Stimulated activated naive CD8-positive, alpha-beta T cell treated with anti-CD3 and anti-CD28 coated beads, Interleukin-15, Interleukin-2, amounts not matched to agents 100 ng/mL and 50 ng/mL, for 24 hours (primary cell): ENCODE results near the gene SDR42E1.

Source experiments
- H3K27ac Mint-ChIP-seq: one replicate; pipeline ENCODE4 v1.8.0; 2021; ENCODE audit warnings: mild to moderate bottlenecking, mixed read lengths
- H3K27me3 Mint-ChIP-seq: one replicate; pipeline ENCODE4 v1.8.0; 2021; ENCODE audit warnings: mixed read lengths
- H3K36me3 Mint-ChIP-seq: one replicate; pipeline ENCODE4 v1.8.0; 2021; ENCODE audit warnings: low read depth, mixed read lengths
- H3K4me1 Mint-ChIP-seq: one replicate; pipeline ENCODE4 v1.8.0; 2021; ENCODE audit warnings: low read depth, mixed read lengths
- H3K4me3 Mint-ChIP-seq: one replicate; pipeline ENCODE4 v1.8.0; 2021; ENCODE audit warnings: mild to moderate bottlenecking, mixed read lengths
- H3K9me3 Mint-ChIP-seq: one replicate; pipeline ENCODE4 v1.8.0; 2021; ENCODE audit warnings: mixed read lengths

Gene SDR42E1

GRCh38 chr16:81951564-81951963 lies 59.7 kb downstream of the SDR42E1 start:
- Mint-ChIP-seq H3K27ac (no peak overlapping the region), H3K4me1 (no peaks in the 10 kb centered on the region), H3K9me3 (peaks cover 28% of the 10 kb centered on the region), H3K4me3 (no peak overlapping the region), H3K36me3 (peaks cover 42% of the 10 kb centered on the region), H3K27me3 (no peaks in the 10 kb centered on the region)

- H3K9me3 Mint-ChIP-seq = peaks cover 14% of the 10 kb centered on the region
- no peak overlapping the region for H3K27ac Mint-ChIP-seq
- H3K36me3 Mint-ChIP-seq = peaks cover 22% of the 10 kb centered on the region
- H3K4me1 Mint-ChIP-seq = no peaks in the 10 kb centered on the region
- H3K4me3 Mint-ChIP-seq = no peak overlapping the region
- H3K27me3 Mint-ChIP-seq = no peaks in the 10 kb centered on the region
These were observed 65.1 kb downstream of the SDR42E1 start for GRCh38 chr16:81946206-81946605.

- Mint-ChIP-seq H3K27ac (no peak overlapping the region), H3K36me3 (peaks cover 20% of the 10 kb centered on the region), H3K4me3 (no peak overlapping the region), H3K9me3 (peaks cover 14% of the 10 kb centered on the region), H3K4me1 (no peaks in the 10 kb centered on the region), H3K27me3 (no peaks in the 10 kb centered on the region)
These were observed 65.6 kb downstream of the SDR42E1 start for GRCh38 chr16:81945665-81946064.

- Mint-ChIP-seq H3K4me1 (no peaks in the 10 kb centered on the region), H3K27me3 (no peaks in the 10 kb centered on the region), H3K4me3 (no peak overlapping the region), H3K27ac (no peak overlapping the region), H3K36me3 (peaks cover under 1% of the 10 kb centered on the region), H3K9me3 (no peaks in the 10 kb centered on the region)
These were observed 69.2 kb downstream of the SDR42E1 start for GRCh38 chr16:81942007-81942601.

GRCh38 chr16:81940781-81941560 lies 70.3 kb downstream of the SDR42E1 start:
- H3K9me3 Mint-ChIP-seq = no peaks in the 10 kb centered on the region
- H3K36me3 Mint-ChIP-seq = no peaks in the 10 kb centered on the region
- H3K27me3 Mint-ChIP-seq = no peaks in the 10 kb centered on the region
- no peak overlapping the region for H3K4me3 Mint-ChIP-seq
- no peaks in the 10 kb centered on the region for H3K4me1 Mint-ChIP-seq
- no peak overlapping the region for H3K27ac Mint-ChIP-seq

GRCh38 chr16:81939164-81940056 lies 71.9 kb downstream of the SDR42E1 start:
- H3K4me3 Mint-ChIP-seq = no peak overlapping the region
- peaks cover 5% of the 10 kb centered on the region for H3K36me3 Mint-ChIP-seq
- H3K27me3 Mint-ChIP-seq = no peaks in the 10 kb centered on the region
- no peaks in the 10 kb centered on the region for H3K9me3 Mint-ChIP-seq
- no peaks in the 10 kb centered on the region for H3K4me1 Mint-ChIP-seq
- no peak overlapping the region for H3K27ac Mint-ChIP-seq
